ENCODE measurements around the gene PXDN. TPM values are rescaled to one million over a fixed set of nuclear protein-coding genes. Genes with fewer than 3 reads are reported as not detected.

Gene PXDN
- total RNA-seq, 4 donors from 2014 or later: 9.0 to 46.2 (median 18.5) TPM

GRCh38 chr2:1651121-1652033, 92.9 kb downstream of the PXDN start:
- in situ Hi-C loops (cut with MboI; ENCODE audit: low pct_ligation_motif_present in 1 of 4, low pct_unique_long_range_greater_than_20kb in 1 of 4, low sequenced_read_pairs in 3 of 4): loop anchor here in 1 of 4 donors (10.0 kb wide), 1 partner anchor 93 kb away; the partner anchor contains the start of gene PXDN
- intact Hi-C loops (cut with DNase I; ENCODE audit: low total_unique reads): loop anchor here (2.0 kb wide), 1 partner anchor 91 kb away; no protein-coding TSS in a partner anchor
- TF ChIP-seq POLR2A (IDR thresholded peaks at IDR 0.05) (no peak), POLR2AphosphoS5 (IDR thresholded peaks at IDR 0.05) (no peak), EP300 (IDR thresholded peaks at IDR 0.05; ENCODE audit: low read depth) (no peak)
- TF ChIP-seq, protein P1, sequence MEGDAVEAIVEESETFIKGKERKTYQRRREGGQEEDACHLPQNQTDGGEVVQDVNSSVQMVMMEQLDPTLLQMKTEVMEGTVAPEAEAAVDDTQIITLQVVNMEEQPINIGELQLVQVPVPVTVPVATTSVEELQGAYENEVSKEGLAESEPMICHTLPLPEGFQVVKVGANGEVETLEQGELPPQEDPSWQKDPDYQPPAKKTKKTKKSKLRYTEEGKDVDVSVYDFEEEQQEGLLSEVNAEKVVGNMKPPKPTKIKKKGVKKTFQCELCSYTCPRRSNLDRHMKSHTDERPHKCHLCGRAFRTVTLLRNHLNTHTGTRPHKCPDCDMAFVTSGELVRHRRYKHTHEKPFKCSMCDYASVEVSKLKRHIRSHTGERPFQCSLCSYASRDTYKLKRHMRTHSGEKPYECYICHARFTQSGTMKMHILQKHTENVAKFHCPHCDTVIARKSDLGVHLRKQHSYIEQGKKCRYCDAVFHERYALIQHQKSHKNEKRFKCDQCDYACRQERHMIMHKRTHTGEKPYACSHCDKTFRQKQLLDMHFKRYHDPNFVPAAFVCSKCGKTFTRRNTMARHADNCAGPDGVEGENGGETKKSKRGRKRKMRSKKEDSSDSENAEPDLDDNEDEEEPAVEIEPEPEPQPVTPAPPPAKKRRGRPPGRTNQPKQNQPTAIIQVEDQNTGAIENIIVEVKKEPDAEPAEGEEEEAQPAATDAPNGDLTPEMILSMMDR (IDR thresholded peaks at IDR 0.05): no peak
- no peaks in the 10 kb centered on the region for H3K9me3 ChIP-seq
- no peaks in the 10 kb centered on the region for H3K36me3 ChIP-seq
- DNase-seq: no peak
- 47 to 69% methylated on average over 8 to 16 of the region's 16 CpGs for WGBS, 2 donors (ENCODE audit: low coverage in 1 of 2)
- H3K27ac ChIP-seq: peak overlapping the region; percentile 70 to 83 (median 75)
- no peaks in the 10 kb centered on the region for H3K27me3 ChIP-seq
- peaks cover 12 to 24% (median 20%) of the 10 kb centered on the region in 4 donors for H3K4me1 ChIP-seq
- H3K4me3 ChIP-seq: no peak overlapping the region

GRCh38 chr2:1650085-1650872, 94.0 kb downstream of the PXDN start:
- no peaks in the 10 kb centered on the region for H3K27me3 ChIP-seq
- 85 to 95% methylated on average over 4 to 19 of the region's 19 CpGs for WGBS, 2 donors (ENCODE audit: low coverage in 1 of 2)
- no peaks in the 10 kb centered on the region for H3K36me3 ChIP-seq
- in situ Hi-C loops (cut with MboI; ENCODE audit: low pct_ligation_motif_present in 1 of 4, low pct_unique_long_range_greater_than_20kb in 1 of 4, low sequenced_read_pairs in 3 of 4): loop anchor here in 1 of 4 donors (10.0 kb wide), 1 partner anchor 95 kb away; the partner anchor contains the start of gene PXDN
- H3K4me1 ChIP-seq: peaks cover 12 to 24% (median 20%) of the 10 kb centered on the region in 4 donors
- no peak overlapping the region for H3K4me3 ChIP-seq
- H3K9me3 ChIP-seq: no peaks in the 10 kb centered on the region
- intact Hi-C loops (cut with DNase I; ENCODE audit: low total_unique reads): no loop called here
- peak overlapping the region in 1 of 4 donors; percentile 70 for H3K27ac ChIP-seq
- TF ChIP-seq, protein P1 (IDR thresholded peaks at IDR 0.05): no peak
- TF ChIP-seq EP300 (IDR thresholded peaks at IDR 0.05; ENCODE audit: low read depth) (no peak), POLR2AphosphoS5 (IDR thresholded peaks at IDR 0.05) (no peak), POLR2A (IDR thresholded peaks at IDR 0.05) (no peak)
- no peak for DNase-seq

GRCh38 chr2:1649103-1650084, 94.9 kb downstream of the PXDN start:
- TF ChIP-seq, protein P1 (IDR thresholded peaks at IDR 0.05): no peak
- TF ChIP-seq POLR2A (IDR thresholded peaks at IDR 0.05) (no peak), POLR2AphosphoS5 (IDR thresholded peaks at IDR 0.05) (no peak), EP300 (IDR thresholded peaks at IDR 0.05; ENCODE audit: low read depth) (no peak)

More at GRCh38 chr2:1649103-1650084, 94.9 kb downstream of the PXDN start:
- intact Hi-C loops (cut with DNase I; ENCODE audit: low total_unique reads): no loop called here
- no peak overlapping the region for H3K27ac ChIP-seq
- H3K4me1 ChIP-seq: peaks cover 12 to 24% (median 20%) of the 10 kb centered on the region in 4 donors
- no peak for DNase-seq
- 90 to 93% methylated on average over 4 to 58 of the region's 58 CpGs for WGBS, 2 donors (ENCODE audit: low coverage in 1 of 2)
- in situ Hi-C loops (cut with MboI; ENCODE audit: low pct_ligation_motif_present in 1 of 4, low pct_unique_long_range_greater_than_20kb in 1 of 4, low sequenced_read_pairs in 3 of 4): loop anchor here in 1 of 4 donors (10.0 kb wide), 1 partner anchor 95 kb away; the partner anchor contains the start of gene PXDN
- no peak overlapping the region for H3K4me3 ChIP-seq
- H3K27me3 ChIP-seq: no peaks in the 10 kb centered on the region
- no peaks in the 10 kb centered on the region for H3K36me3 ChIP-seq
- no peaks in the 10 kb centered on the region for H3K9me3 ChIP-seq
